Measurements from ENCODE around the gene NSUN5.

The NSUN5 gene

GRCh38 chr7:73349763-73350162, 41.1 kb upstream of the NSUN5 start:
- Histone ChIP-seq H3K4me3 (IDR thresholded peaks at IDR 0.05; ENCODE audit: insufficient read depth, low read depth, low read length) (no peak overlapping the region), H2AFZ (ENCODE audit: low read depth) (no peak overlapping the region), H3K79me2 (ENCODE audit: insufficient read depth, low read depth) (no peaks in the 10 kb centered on the region), H3K9ac (no peak overlapping the region), H3K27me3 (ENCODE audit: insufficient read depth, low read depth) (no peaks in the 10 kb centered on the region), H3K4me1 (ENCODE audit: low read depth, poor library complexity, severe bottlenecking) (no peaks in the 10 kb centered on the region), H4K20me1 (ENCODE audit: insufficient read depth) (no peaks in the 10 kb centered on the region), H3K4me2 (no peak overlapping the region), H3K27ac (no peak overlapping the region), H3K36me3 (ENCODE audit: insufficient read depth) (no peaks in the 10 kb centered on the region)
- no peak for TF ChIP-seq CTCF (conservative IDR thresholded peaks at IDR 0.05; ENCODE audit: low read depth, low read length)

- H3K27me3 ChIP-seq (ENCODE audit: insufficient read depth, low read depth) = no peaks in the 10 kb centered on the region
- TF ChIP-seq CTCF (conservative IDR thresholded peaks at IDR 0.05; ENCODE audit: low read depth, low read length) = no peak
- no peak overlapping the region for H3K4me2 ChIP-seq
- no peak overlapping the region for H3K9ac ChIP-seq
- H4K20me1 ChIP-seq (ENCODE audit: insufficient read depth) = no peaks in the 10 kb centered on the region
- H3K4me1 ChIP-seq (ENCODE audit: low read depth, poor library complexity, severe bottlenecking) = no peaks in the 10 kb centered on the region
- no peak overlapping the region for H3K27ac ChIP-seq
- no peak overlapping the region for H2AFZ ChIP-seq (ENCODE audit: low read depth)
- H3K4me3 ChIP-seq (IDR thresholded peaks at IDR 0.05; ENCODE audit: insufficient read depth, low read depth, low read length) = no peak overlapping the region
- no peaks in the 10 kb centered on the region for H3K36me3 ChIP-seq (ENCODE audit: insufficient read depth)
- no peaks in the 10 kb centered on the region for H3K79me2 ChIP-seq (ENCODE audit: insufficient read depth, low read depth)
Observed at GRCh38 chr7:73345951-73346350, 37.3 kb upstream of the NSUN5 start.

- Histone ChIP-seq H3K4me2 (no peak overlapping the region), H3K9ac (no peak overlapping the region), H4K20me1 (ENCODE audit: insufficient read depth) (no peaks in the 10 kb centered on the region), H3K27ac (no peak overlapping the region), H3K36me3 (ENCODE audit: insufficient read depth) (no peaks in the 10 kb centered on the region), H3K27me3 (ENCODE audit: insufficient read depth, low read depth) (no peaks in the 10 kb centered on the region), H3K4me3 (IDR thresholded peaks at IDR 0.05; ENCODE audit: insufficient read depth, low read depth, low read length) (no peak overlapping the region), H3K4me1 (ENCODE audit: low read depth, poor library complexity, severe bottlenecking) (no peaks in the 10 kb centered on the region), H2AFZ (ENCODE audit: low read depth) (no peak overlapping the region), H3K79me2 (ENCODE audit: insufficient read depth, low read depth) (no peaks in the 10 kb centered on the region)
- no peak for TF ChIP-seq CTCF (conservative IDR thresholded peaks at IDR 0.05; ENCODE audit: low read depth, low read length)
Observed at GRCh38 chr7:73345538-73345937, 36.9 kb upstream of the NSUN5 start.

- no peak overlapping the region for H3K27ac ChIP-seq
- no peaks in the 10 kb centered on the region for H3K27me3 ChIP-seq (ENCODE audit: insufficient read depth, low read depth)
- H3K36me3 ChIP-seq (ENCODE audit: insufficient read depth) = no peaks in the 10 kb centered on the region
- no peak for TF ChIP-seq CTCF (conservative IDR thresholded peaks at IDR 0.05; ENCODE audit: low read depth, low read length)
- no peak overlapping the region for H2AFZ ChIP-seq (ENCODE audit: low read depth)
- H3K4me3 ChIP-seq (IDR thresholded peaks at IDR 0.05; ENCODE audit: insufficient read depth, low read depth, low read length) = no peak overlapping the region
- no peak overlapping the region for H3K4me2 ChIP-seq
- no peaks in the 10 kb centered on the region for H3K79me2 ChIP-seq (ENCODE audit: insufficient read depth, low read depth)
- H3K4me1 ChIP-seq (ENCODE audit: low read depth, poor library complexity, severe bottlenecking) = no peaks in the 10 kb centered on the region
- H3K9ac ChIP-seq = no peak overlapping the region
- H4K20me1 ChIP-seq (ENCODE audit: insufficient read depth) = no peaks in the 10 kb centered on the region
Observed at GRCh38 chr7:73343671-73344380, 35.2 kb upstream of the NSUN5 start.

Data from KMS-11 (cell line).